Measurements from ENCODE around the gene CLEC18A.

Gene CLEC18A

DNA sequence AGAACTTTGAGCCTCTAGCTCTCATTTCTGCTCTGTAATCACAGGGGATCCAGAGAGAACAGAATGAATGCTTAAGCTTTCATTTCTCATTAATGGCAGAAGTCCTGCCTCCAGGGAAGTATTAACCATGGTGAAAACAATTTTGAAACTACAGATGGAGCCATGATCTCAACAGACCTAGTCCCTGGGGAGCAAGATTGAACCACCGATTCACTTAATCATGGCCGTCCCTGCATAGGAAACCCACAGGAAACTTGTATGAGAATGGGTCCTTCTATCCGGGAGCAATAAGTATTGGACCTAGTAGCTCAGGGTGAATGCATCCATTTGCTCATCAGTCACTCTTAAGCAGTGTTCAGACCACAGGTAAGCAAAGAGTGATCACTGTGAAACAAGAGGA is 40.2 kb upstream of the CLEC18A start:
- TF ChIP-seq, protein P1, sequence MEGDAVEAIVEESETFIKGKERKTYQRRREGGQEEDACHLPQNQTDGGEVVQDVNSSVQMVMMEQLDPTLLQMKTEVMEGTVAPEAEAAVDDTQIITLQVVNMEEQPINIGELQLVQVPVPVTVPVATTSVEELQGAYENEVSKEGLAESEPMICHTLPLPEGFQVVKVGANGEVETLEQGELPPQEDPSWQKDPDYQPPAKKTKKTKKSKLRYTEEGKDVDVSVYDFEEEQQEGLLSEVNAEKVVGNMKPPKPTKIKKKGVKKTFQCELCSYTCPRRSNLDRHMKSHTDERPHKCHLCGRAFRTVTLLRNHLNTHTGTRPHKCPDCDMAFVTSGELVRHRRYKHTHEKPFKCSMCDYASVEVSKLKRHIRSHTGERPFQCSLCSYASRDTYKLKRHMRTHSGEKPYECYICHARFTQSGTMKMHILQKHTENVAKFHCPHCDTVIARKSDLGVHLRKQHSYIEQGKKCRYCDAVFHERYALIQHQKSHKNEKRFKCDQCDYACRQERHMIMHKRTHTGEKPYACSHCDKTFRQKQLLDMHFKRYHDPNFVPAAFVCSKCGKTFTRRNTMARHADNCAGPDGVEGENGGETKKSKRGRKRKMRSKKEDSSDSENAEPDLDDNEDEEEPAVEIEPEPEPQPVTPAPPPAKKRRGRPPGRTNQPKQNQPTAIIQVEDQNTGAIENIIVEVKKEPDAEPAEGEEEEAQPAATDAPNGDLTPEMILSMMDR (IDR thresholded peaks at IDR 0.05; ENCODE audit: borderline replicate concordance, insufficient read depth, low read depth, low read length), result no peak
- no peak overlapping the region for H3K4me3 ChIP-seq (ENCODE audit: low read depth, low read length)

DNA sequence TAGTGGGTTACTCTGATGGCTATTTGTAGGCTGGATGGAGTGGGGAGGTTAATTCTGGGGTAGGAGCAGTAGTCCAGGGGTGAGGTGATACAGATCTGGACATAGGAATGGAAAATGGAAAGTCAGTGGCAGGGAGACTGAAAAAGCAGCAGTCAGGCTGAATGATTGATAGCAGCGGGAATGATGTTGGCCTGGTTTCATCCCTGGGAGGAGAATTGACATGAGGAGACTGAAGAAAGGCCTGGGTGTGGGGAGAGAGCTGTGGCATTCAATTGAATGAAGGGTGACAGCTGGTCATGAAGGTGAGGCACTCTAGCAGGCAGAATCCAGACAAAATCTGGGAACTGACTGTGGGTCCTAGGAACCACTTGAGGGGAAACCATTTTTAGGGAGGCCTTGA is 34.7 kb upstream of the CLEC18A start:
- no peak overlapping the region for H3K4me3 ChIP-seq (ENCODE audit: low read depth, low read length)
- TF ChIP-seq, protein P1 (IDR thresholded peaks at IDR 0.05; ENCODE audit: borderline replicate concordance, insufficient read depth, low read depth, low read length), result no peak

DNA sequence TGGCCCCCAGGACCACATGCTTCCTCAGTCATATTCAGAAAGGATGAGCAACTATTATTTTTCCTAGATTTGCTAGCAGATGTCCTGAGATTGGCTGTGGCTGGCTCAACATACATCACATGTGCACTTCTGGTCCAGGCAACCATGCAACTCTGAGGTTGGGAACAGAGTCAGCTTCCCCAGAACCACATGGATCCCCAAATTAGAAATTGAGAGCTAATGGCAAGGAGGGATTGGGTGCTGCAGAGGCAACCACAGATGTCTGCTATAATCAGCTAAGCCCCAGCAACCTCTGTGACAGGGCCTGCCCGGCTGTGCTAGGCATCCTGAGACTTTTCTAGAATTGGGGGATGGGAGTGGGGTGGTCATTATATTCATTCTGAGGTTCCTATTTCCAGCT is 33.8 kb upstream of the CLEC18A start:
- no peak overlapping the region for H3K4me3 ChIP-seq (ENCODE audit: low read depth, low read length)
- TF ChIP-seq, protein P1 (IDR thresholded peaks at IDR 0.05; ENCODE audit: borderline replicate concordance, insufficient read depth, low read depth, low read length), result no peak

DNA sequence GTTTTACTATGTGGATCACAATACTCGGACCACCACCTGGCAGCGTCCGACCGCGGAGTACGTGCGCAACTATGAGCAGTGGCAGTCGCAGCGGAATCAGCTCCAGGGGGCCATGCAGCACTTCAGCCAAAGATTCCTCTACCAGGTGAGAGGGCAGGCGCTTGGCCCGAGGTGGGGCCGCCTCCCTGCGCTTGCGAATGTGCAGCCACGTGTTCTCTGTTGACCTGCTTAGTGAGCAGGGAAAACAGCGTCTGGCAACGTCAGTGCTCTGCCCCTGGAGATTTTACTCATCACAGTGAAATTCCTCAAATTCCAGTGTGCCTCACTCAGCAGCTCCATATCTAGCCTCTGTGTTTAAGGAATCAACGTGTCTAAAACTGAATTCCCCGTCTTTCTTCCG is 33.4 kb upstream of the CLEC18A start:
- H3K4me3 ChIP-seq (ENCODE audit: low read depth, low read length), result no peak overlapping the region
- TF ChIP-seq, protein P1 (IDR thresholded peaks at IDR 0.05; ENCODE audit: borderline replicate concordance, insufficient read depth, low read depth, low read length), result no peak

DNA sequence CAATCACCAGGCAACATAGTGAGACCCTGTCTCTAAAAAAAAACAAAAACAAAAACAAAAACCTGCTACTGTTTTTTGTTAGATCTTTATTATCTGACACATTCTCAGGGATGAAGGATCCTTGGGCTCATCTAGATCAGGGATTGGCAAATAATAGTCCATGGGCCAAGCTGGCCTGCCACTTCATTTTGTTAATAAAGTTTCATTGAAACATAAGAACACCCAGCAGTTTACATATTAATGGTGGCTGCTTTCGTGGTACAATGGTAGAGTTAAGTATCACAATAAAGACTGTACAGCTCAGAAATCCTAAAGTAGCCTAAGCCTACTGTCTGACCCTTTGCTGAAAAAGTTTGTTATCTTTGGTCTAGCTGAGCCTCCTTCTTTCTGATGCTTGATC is 32.9 kb upstream of the CLEC18A start:
- no peak overlapping the region for H3K4me3 ChIP-seq (ENCODE audit: low read depth, low read length)

DNA sequence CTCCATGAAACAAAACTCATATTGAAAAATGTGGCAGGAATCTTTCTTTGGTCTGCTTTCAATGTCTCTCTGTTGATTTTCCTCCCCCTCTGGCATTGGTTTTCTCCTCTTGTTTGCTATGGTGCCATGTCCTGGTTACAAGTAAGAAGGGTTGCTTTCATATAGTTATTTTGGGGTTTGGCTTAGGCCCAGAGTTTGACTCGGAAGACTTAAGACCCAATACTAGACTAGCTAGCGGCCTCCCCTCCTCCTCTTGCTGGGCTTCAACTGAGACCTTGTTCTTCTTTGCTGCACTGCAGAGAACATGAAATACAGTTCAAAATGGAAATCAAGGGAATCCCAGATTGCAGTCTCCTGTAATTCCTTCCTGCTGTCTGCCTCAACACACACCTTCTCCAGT is 30.0 kb upstream of the CLEC18A start:
- TF ChIP-seq, protein P1 (IDR thresholded peaks at IDR 0.05; ENCODE audit: borderline replicate concordance, insufficient read depth, low read depth, low read length), result no peak
- H3K4me3 ChIP-seq (ENCODE audit: low read depth, low read length), result no peak overlapping the region

More for the DNA sequence above, 32.9 kb upstream of the CLEC18A start:
- TF ChIP-seq, protein P1 (IDR thresholded peaks at IDR 0.05; ENCODE audit: borderline replicate concordance, insufficient read depth, low read depth, low read length), result no peak

DNA sequence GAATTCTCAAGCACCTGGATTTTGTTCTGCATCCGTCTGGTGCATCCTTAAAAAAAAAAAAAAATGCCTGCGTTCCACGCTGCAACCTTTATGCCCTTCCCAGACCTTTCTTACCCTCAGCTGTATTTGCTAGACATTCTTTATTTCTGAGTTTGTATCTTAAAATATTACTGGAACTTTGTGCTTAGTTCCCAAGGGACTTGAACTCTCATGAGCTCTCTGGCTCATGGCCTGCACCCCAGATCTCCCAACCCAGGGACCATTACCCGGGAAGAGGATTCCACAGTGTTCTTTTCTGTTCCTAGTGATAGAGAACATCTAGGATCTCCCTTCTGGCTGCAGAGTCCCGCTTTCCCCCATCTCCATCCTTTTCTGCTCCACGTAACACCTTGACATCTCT is 28.9 kb upstream of the CLEC18A start:
- H3K4me3 ChIP-seq (ENCODE audit: low read depth, low read length), result no peak overlapping the region
- TF ChIP-seq, protein P1 (IDR thresholded peaks at IDR 0.05; ENCODE audit: borderline replicate concordance, insufficient read depth, low read depth, low read length), result no peak

Data from GM12875 (cell line).